Panc1 (cell line): ENCODE results near the gene DSCAML1. TPM values are rescaled to one million over a fixed set of nuclear protein-coding genes. Genes with fewer than 3 reads are reported as not detected.

Experiments used
- ATAC-seq: fragments of 200-7000 bp; cut with Tn5 transposase; 2 replicates; pipeline ENCODE4 v1.9.1; 2020; ENCODE audit warnings: mild to moderate bottlenecking, moderate library complexity
- BruUV-seq: library from RNA; stranded (reverse); fragments of 400-500 nt; replicated peaks from 2 replicates; lab custom pipeline; 2021; lab: Mats Ljungman, UMichigan
- CTCF ChIA-PET: fragments of 300-600 bp; sonication (Branson Sonifier 250); formaldehyde crosslinking; loops from one replicate; lab custom pipeline; 2022; ENCODE audit warnings: antibody characterized with exemption; lab: Charles Lee
- POLR2A ChIA-PET: fragments of 300-600 bp; sonication (Branson Sonifier 250); formaldehyde crosslinking; loops from one replicate; lab custom pipeline; 2022; ENCODE audit warnings: antibody characterized with exemption; lab: Charles Lee
- DNase-seq: peaks from one replicate; pipeline ENCODE4 v3.0.0-alpha.2; 2010; ENCODE audit warnings: low read depth, low spot score
- H3K27ac ChIP-seq: 2 replicates; pipeline ENCODE4 v1.5.1; 2011; ENCODE audit warnings: mild to moderate bottlenecking, low read length, inconsistent platforms
- H3K27me3 ChIP-seq: fragments of 200-500 bp; sonication (Bioruptor generic); 2 replicates; pipeline ENCODE4 v1.6.0; 2014; ENCODE audit warnings: low read length, inconsistent platforms; ENCODE audit not compliant: control insufficient read depth, insufficient read depth
- H3K36me3 ChIP-seq: fragments of 200-500 bp; sonication (Bioruptor generic); 2 replicates; pipeline ENCODE4 v1.5.1; 2014; ENCODE audit warnings: inconsistent platforms, mild to moderate bottlenecking, low read length, moderate library complexity; ENCODE audit not compliant: control insufficient read depth, insufficient read depth
- H3K4me1 ChIP-seq: 2 replicates; pipeline ENCODE4 v1.5.1; 2011; ENCODE audit warnings: inconsistent platforms, mild to moderate bottlenecking, low read length, moderate library complexity; ENCODE audit not compliant: control insufficient read depth, insufficient read depth
- H3K4me3 ChIP-seq, 2 experiments: 2 replicates each; pipeline ENCODE4 v1.5.1; 2011 to 2012; ENCODE audit warnings: low read depth in 2 of 2, low read length in 2 of 2, mild to moderate bottlenecking in 2 of 2, inconsistent platforms in 1 of 2, moderate library complexity in 1 of 2
- H3K9me3 ChIP-seq: fragments of 200-500 bp; sonication (Bioruptor generic); 2 replicates; pipeline ENCODE4 v1.5.1; 2014; ENCODE audit warnings: low read depth, mild to moderate bottlenecking, inconsistent platforms, low read length, moderate library complexity; ENCODE audit not compliant: control insufficient read depth, insufficient read depth
- POLR2AphosphoS5 ChIP-seq: IDR thresholded peaks from 2 replicates; pipeline ENCODE4 v1.6.1; 2012; ENCODE audit warnings: mild to moderate bottlenecking, low read depth, low read length, moderate library complexity
- SIN3A ChIP-seq: IDR thresholded peaks from 2 replicates; pipeline ENCODE4 v1.6.1; 2012; ENCODE audit warnings: low read depth, mild to moderate bottlenecking, low read length, moderate library complexity, borderline replicate concordance; ENCODE audit not compliant: insufficient read depth
- TCF7L2 ChIP-seq: IDR thresholded peaks from 2 replicates; pipeline ENCODE4 v1.6.1; 2011; ENCODE audit warnings: mild to moderate bottlenecking, low read depth, low read length, inconsistent platforms
- in situ Hi-C: cut with HindIII; loops from 2 replicates; pipeline ENCODE4 v1.10.0; 2016; ENCODE audit warnings: low sequenced_read_pairs, low pct_unique_long_range_greater_than_20kb
- intact Hi-C: fragments of 100-400 bp; cut with micrococcal nuclease; formaldehyde crosslinking; loops from one replicate; pipeline ENCODE4 v1.10.0; 2022; ENCODE audit not compliant: unreplicated experiment
- total RNA-seq: library from RNA; stranded (reverse); gene quantifications from one replicate; pipeline ENCODE4 v1.2.1, GENCODE V29; 2021; ENCODE audit not compliant: unreplicated experiment
- TF ChIP-seq, protein P1 (sequence below): fragments of 450-650 bp; IDR thresholded peaks from 2 replicates; pipeline ENCODE4 v1.5.1; 2017; ENCODE audit warnings: mild to moderate bottlenecking
- TF ChIP-seq, protein P2 (sequence below), 2 experiments: IDR thresholded peaks; 2 replicates each; pipeline ENCODE4 v1.6.1; 2011 to 2012; ENCODE audit warnings: low read depth in 2 of 2, control low read depth in 1 of 2, low read length in 1 of 2, mild to moderate bottlenecking in 1 of 2, moderate library complexity in 1 of 2; ENCODE audit not compliant: insufficient read depth in 1 of 2

The DSCAML1 gene
- total RNA-seq, 1 experiment from 2014 or later = 1.6 TPM

DNA sequence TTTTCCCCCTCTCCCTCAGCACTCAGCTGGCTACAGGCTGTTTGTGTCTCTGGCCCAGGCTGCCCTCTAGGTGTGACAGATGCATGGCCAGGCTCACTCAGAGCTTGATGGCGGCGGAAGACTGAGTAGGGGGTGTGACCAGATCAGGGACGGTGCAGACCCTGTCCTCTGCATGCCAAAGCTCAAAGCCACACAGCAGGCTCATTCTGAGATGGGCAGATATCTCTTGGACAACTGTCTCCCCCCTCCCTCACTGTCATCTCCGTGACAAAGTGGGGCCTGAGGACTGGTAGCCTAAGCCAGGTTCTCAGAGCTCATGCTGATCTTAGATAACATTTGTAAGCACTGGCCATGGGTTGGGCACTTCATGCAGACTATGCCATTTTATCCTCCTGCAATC is 231.3 kb downstream of the DSCAML1 start:
- Histone ChIP-seq H3K9me3 (no peaks in the 10 kb centered on the region), H3K27me3 (no peaks in the 10 kb centered on the region; the same call in 1 of the 2 replicates), H3K4me1 (no peaks in the 10 kb centered on the region), H3K4me3 (no peak overlapping the region), H3K36me3 (no peaks in the 10 kb centered on the region), H3K27ac (no peak overlapping the region)
- in situ Hi-C loops = no loop called here
- ChIA-PET CTCF (no interaction called here), POLR2A (no interaction called here)
- no peak for ATAC-seq
- intact Hi-C loops = no loop called here
- no peak for DNase-seq
- TF ChIP-seq SIN3A (no peak), TCF7L2 (no peak), POLR2AphosphoS5 (no peak)
- TF ChIP-seq, protein P1, sequence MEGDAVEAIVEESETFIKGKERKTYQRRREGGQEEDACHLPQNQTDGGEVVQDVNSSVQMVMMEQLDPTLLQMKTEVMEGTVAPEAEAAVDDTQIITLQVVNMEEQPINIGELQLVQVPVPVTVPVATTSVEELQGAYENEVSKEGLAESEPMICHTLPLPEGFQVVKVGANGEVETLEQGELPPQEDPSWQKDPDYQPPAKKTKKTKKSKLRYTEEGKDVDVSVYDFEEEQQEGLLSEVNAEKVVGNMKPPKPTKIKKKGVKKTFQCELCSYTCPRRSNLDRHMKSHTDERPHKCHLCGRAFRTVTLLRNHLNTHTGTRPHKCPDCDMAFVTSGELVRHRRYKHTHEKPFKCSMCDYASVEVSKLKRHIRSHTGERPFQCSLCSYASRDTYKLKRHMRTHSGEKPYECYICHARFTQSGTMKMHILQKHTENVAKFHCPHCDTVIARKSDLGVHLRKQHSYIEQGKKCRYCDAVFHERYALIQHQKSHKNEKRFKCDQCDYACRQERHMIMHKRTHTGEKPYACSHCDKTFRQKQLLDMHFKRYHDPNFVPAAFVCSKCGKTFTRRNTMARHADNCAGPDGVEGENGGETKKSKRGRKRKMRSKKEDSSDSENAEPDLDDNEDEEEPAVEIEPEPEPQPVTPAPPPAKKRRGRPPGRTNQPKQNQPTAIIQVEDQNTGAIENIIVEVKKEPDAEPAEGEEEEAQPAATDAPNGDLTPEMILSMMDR = no peak
- TF ChIP-seq, protein P2, sequence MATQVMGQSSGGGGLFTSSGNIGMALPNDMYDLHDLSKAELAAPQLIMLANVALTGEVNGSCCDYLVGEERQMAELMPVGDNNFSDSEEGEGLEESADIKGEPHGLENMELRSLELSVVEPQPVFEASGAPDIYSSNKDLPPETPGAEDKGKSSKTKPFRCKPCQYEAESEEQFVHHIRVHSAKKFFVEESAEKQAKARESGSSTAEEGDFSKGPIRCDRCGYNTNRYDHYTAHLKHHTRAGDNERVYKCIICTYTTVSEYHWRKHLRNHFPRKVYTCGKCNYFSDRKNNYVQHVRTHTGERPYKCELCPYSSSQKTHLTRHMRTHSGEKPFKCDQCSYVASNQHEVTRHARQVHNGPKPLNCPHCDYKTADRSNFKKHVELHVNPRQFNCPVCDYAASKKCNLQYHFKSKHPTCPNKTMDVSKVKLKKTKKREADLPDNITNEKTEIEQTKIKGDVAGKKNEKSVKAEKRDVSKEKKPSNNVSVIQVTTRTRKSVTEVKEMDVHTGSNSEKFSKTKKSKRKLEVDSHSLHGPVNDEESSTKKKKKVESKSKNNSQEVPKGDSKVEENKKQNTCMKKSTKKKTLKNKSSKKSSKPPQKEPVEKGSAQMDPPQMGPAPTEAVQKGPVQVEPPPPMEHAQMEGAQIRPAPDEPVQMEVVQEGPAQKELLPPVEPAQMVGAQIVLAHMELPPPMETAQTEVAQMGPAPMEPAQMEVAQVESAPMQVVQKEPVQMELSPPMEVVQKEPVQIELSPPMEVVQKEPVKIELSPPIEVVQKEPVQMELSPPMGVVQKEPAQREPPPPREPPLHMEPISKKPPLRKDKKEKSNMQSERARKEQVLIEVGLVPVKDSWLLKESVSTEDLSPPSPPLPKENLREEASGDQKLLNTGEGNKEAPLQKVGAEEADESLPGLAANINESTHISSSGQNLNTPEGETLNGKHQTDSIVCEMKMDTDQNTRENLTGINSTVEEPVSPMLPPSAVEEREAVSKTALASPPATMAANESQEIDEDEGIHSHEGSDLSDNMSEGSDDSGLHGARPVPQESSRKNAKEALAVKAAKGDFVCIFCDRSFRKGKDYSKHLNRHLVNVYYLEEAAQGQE (IDR thresholded peaks at IDR 0.05; ENCODE audit: insufficient read depth in 1 of 2, low read depth in 2 of 2, low read length in 1 of 2) = no peak
- BruUV-seq = no TSS peak

GRCh38 chr11:117564321-117564720 is 232.7 kb downstream of the DSCAML1 start:
- intact Hi-C loops = no loop called here
- in situ Hi-C loops = no loop called here
- TF ChIP-seq TCF7L2 = no peak
- TF ChIP-seq, protein P2 (IDR thresholded peaks at IDR 0.05; ENCODE audit: insufficient read depth in 1 of 2, low read depth in 2 of 2, low read length in 1 of 2) = no peak
- TF ChIP-seq, protein P1 = no peak
- TF ChIP-seq SIN3A = no peak
- no peak for TF ChIP-seq POLR2AphosphoS5
- ChIA-PET CTCF (interaction anchor here (0.7 kb wide), 1 partner anchor 138 kb away, joined by 18 read pairs; no protein-coding TSS in a partner anchor), POLR2A (no interaction called here)
- DNase-seq (no peak), ATAC-seq (0 out of 2 replicates have a peak, but pooled peaks have one; percentile 33)
- H3K4me1 ChIP-seq = no peaks in the 10 kb centered on the region
- BruUV-seq = no TSS peak
- no peak overlapping the region for H3K27ac ChIP-seq
- H3K9me3 ChIP-seq = no peaks in the 10 kb centered on the region
- no peak overlapping the region for H3K4me3 ChIP-seq
- H3K36me3 ChIP-seq = no peaks in the 10 kb centered on the region
- no peaks in the 10 kb centered on the region; the same call in 1 of the 2 replicates for H3K27me3 ChIP-seq
